ENCODE measurements around the gene FUNDC2. TPM values are rescaled to one million over a fixed set of nuclear protein-coding genes. Genes with fewer than 3 reads are reported as not detected.
"Not testable (repeated sequence)": the region's sequence is repeated elsewhere in the genome, so short reads cannot be mapped to it uniquely, and the experiment has no call there.

Gene FUNDC2
- total RNA-seq, 1 donor from 2014 or later: 83.9 TPM

- H3K4me3 Mint-ChIP-seq (ENCODE audit: unreplicated experiment): no peak overlapping the region
- TF ChIP-seq CTCF (IDR thresholded peaks at IDR 0.05; ENCODE audit: partially characterized antibody, unreplicated experiment): no peak
- DNase-seq: no peak
- no peaks in the 10 kb centered on the region for H3K36me3 Mint-ChIP-seq (ENCODE audit: unreplicated experiment)
- H3K27me3 Mint-ChIP-seq (ENCODE audit: unreplicated experiment): no peaks in the 10 kb centered on the region
- H3K27ac Mint-ChIP-seq (ENCODE audit: unreplicated experiment): no peak overlapping the region
- no peaks in the 10 kb centered on the region for H3K4me1 Mint-ChIP-seq (ENCODE audit: low read depth, unreplicated experiment)
- no peaks in the 10 kb centered on the region for H3K9me3 Mint-ChIP-seq (ENCODE audit: unreplicated experiment)
Measured at GRCh38 chrX:154991476-154991875, 35.2 kb upstream of the FUNDC2 start.

- TF ChIP-seq CTCF (IDR thresholded peaks at IDR 0.05; ENCODE audit: partially characterized antibody, unreplicated experiment): no peak
- DNase-seq: no peak
- Mint-ChIP-seq H3K9me3 (ENCODE audit: unreplicated experiment) (no peaks in the 10 kb centered on the region), H3K27me3 (ENCODE audit: unreplicated experiment) (no peaks in the 10 kb centered on the region), H3K36me3 (ENCODE audit: unreplicated experiment) (no peaks in the 10 kb centered on the region), H3K4me3 (ENCODE audit: unreplicated experiment) (no peak overlapping the region), H3K27ac (ENCODE audit: unreplicated experiment) (no peak overlapping the region), H3K4me1 (ENCODE audit: low read depth, unreplicated experiment) (no peaks in the 10 kb centered on the region)
Measured at GRCh38 chrX:154998204-154998880, 28.3 kb upstream of the FUNDC2 start.

DNA sequence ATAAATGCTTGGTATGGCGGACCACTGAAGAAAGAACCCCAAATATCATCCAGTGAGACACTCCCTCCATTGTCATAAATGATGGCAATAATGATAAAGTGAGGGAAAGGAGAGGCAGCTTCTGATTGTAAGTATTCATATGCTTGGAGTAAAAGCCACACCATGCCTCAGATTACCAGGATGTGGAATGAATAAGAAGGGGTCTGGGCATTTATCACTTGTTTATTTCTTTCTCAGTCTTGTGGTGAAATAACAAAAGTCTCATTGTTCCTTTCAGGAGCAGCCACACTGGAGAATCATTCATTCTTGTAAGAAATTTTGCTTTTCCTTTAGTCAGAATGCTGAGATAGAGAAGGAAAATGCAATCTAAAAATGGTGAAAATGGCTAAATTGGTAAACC lies 25.8 kb upstream of the FUNDC2 start:
- no peak overlapping the region for H3K4me3 Mint-ChIP-seq (ENCODE audit: unreplicated experiment)
- H3K4me1 Mint-ChIP-seq (ENCODE audit: low read depth, unreplicated experiment): no peaks in the 10 kb centered on the region
- H3K27me3 Mint-ChIP-seq (ENCODE audit: unreplicated experiment): no peaks in the 10 kb centered on the region
- H3K36me3 Mint-ChIP-seq (ENCODE audit: unreplicated experiment): no peaks in the 10 kb centered on the region
- no peak for DNase-seq
- H3K9me3 Mint-ChIP-seq (ENCODE audit: unreplicated experiment): no peaks in the 10 kb centered on the region
- no peak overlapping the region for H3K27ac Mint-ChIP-seq (ENCODE audit: unreplicated experiment)
- TF ChIP-seq CTCF (IDR thresholded peaks at IDR 0.05; ENCODE audit: partially characterized antibody, unreplicated experiment): no peak

DNA sequence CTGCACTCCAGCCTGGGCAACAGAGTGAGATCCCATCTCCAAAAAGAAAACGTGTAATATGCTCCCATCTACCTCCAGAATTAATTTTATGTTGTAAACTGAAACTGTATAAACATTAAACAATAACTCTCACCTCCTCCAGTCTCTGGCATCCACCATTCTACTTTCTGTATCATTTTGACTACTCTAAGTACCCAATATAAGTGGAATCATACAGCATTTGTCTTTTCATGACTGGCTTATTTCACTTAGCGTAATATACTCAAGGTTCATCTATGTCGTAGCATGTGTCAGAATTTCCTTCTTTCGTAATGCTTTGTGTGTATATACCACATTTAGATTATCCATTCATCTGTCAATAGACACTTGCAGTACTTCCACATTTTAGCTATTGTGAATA lies 24.8 kb upstream of the FUNDC2 start:
- DNase-seq: no peak
- TF ChIP-seq CTCF (IDR thresholded peaks at IDR 0.05; ENCODE audit: partially characterized antibody, unreplicated experiment): no peak
- no peak overlapping the region for H3K27ac Mint-ChIP-seq (ENCODE audit: unreplicated experiment)
- H3K27me3 Mint-ChIP-seq (ENCODE audit: unreplicated experiment): no peaks in the 10 kb centered on the region
- H3K4me3 Mint-ChIP-seq (ENCODE audit: unreplicated experiment): no peak overlapping the region
- H3K9me3 Mint-ChIP-seq (ENCODE audit: unreplicated experiment): no peaks in the 10 kb centered on the region
- H3K4me1 Mint-ChIP-seq (ENCODE audit: low read depth, unreplicated experiment): no peaks in the 10 kb centered on the region
- no peaks in the 10 kb centered on the region for H3K36me3 Mint-ChIP-seq (ENCODE audit: unreplicated experiment)

DNA sequence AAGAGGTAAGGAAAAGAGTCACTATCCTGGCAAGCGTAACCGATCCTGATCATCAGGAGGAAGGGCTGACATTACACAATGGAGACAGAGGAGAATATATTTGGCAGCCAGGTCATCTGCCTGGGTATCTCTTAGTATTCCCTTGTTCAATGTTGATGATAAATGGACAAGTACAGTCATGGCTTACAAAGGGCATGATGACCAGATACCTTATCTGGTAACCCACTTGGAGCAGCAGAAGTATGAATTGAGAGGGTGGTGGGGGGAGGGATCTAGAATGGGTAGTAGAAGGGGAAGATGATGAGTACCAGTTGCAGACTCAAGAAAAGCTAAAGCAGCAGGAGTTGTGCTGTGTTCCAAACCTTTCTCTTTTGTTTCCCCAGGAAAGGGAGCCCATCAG lies 21.5 kb upstream of the FUNDC2 start:
- Mint-ChIP-seq H3K9me3 (ENCODE audit: unreplicated experiment) (no peaks in the 10 kb centered on the region), H3K4me3 (ENCODE audit: unreplicated experiment) (no peak overlapping the region), H3K27ac (ENCODE audit: unreplicated experiment) (no peak overlapping the region), H3K4me1 (ENCODE audit: low read depth, unreplicated experiment) (no peaks in the 10 kb centered on the region), H3K36me3 (ENCODE audit: unreplicated experiment) (no peaks in the 10 kb centered on the region), H3K27me3 (ENCODE audit: unreplicated experiment) (no peaks in the 10 kb centered on the region)
- no peak for DNase-seq
- TF ChIP-seq CTCF (IDR thresholded peaks at IDR 0.05; ENCODE audit: partially characterized antibody, unreplicated experiment): no peak

DNA sequence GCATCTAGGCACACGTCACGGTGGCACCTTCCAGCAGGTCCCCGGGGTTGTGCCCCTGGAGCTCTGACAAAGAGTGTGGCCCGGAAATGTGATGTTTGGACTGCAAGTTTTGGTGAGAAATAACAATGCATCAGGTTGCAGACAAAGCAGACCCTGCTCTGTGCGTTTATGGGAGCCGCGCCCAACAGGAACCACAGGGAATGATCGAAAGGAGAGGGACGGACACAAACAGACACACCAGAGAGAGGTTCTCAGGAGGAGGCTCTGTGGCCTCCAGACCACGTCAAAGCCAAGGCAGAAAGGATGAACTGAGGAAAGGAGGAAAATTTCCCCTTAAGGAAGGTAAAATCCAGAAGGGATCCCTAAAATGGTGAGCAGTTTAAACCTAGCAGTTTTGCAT lies 20.3 kb upstream of the FUNDC2 start:
- H3K9me3 Mint-ChIP-seq (ENCODE audit: unreplicated experiment); H3K4me1 Mint-ChIP-seq (ENCODE audit: low read depth, unreplicated experiment); DNase-seq; H3K36me3 Mint-ChIP-seq (ENCODE audit: unreplicated experiment); H3K27me3 Mint-ChIP-seq (ENCODE audit: unreplicated experiment); H3K27ac Mint-ChIP-seq (ENCODE audit: unreplicated experiment); H3K4me3 Mint-ChIP-seq (ENCODE audit: unreplicated experiment): not testable (repeated sequence)

GRCh38 chrX:155006913-155007671 lies 19.6 kb upstream of the FUNDC2 start:
- not testable (repeated sequence) for H3K27ac Mint-ChIP-seq (ENCODE audit: unreplicated experiment); H3K4me3 Mint-ChIP-seq (ENCODE audit: unreplicated experiment); H3K27me3 Mint-ChIP-seq (ENCODE audit: unreplicated experiment); H3K4me1 Mint-ChIP-seq (ENCODE audit: low read depth, unreplicated experiment); H3K36me3 Mint-ChIP-seq (ENCODE audit: unreplicated experiment); H3K9me3 Mint-ChIP-seq (ENCODE audit: unreplicated experiment); DNase-seq
